Loucy (cell line): ENCODE measurements around the gene MUSK.

Experiments used
- EZH2phosphoT487 ChIP-seq: fragments of 200-600 bp; IDR thresholded peaks from 2 replicates; pipeline ENCODE4 v1.6.1; 2018; ENCODE audit warnings: antibody characterized with exemption, mild to moderate bottlenecking, moderate library complexity, borderline replicate concordance
- TF ChIP-seq, protein P1 (sequence below): fragments of 200-600 bp; sonication (generic); conservative IDR thresholded peaks from 2 replicates; pipeline ENCODE4 v1.5.1; 2014; ENCODE audit warnings: mild to moderate bottlenecking, antibody characterized with exemption, low read length

DNA sequence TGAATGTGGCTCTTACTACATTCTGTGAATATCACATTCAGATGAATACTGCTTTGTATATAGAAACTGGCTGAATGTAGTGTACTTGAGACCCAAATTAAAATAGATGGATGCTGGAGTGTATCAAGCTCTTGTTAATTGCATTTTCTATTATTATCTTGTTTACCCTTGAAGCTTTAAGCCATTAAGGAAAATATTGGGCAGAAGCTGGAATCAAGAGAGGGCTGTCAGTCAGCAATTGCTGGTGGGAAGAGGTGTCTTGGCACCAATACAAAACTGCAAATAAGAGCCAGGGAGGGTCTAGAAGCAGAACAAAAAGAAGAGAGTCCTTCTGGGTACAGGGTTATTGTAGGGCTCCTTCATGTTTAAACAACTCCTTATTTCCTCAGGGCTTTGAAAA is 38.8 kb downstream of the MUSK start:
- TF ChIP-seq, protein P1, sequence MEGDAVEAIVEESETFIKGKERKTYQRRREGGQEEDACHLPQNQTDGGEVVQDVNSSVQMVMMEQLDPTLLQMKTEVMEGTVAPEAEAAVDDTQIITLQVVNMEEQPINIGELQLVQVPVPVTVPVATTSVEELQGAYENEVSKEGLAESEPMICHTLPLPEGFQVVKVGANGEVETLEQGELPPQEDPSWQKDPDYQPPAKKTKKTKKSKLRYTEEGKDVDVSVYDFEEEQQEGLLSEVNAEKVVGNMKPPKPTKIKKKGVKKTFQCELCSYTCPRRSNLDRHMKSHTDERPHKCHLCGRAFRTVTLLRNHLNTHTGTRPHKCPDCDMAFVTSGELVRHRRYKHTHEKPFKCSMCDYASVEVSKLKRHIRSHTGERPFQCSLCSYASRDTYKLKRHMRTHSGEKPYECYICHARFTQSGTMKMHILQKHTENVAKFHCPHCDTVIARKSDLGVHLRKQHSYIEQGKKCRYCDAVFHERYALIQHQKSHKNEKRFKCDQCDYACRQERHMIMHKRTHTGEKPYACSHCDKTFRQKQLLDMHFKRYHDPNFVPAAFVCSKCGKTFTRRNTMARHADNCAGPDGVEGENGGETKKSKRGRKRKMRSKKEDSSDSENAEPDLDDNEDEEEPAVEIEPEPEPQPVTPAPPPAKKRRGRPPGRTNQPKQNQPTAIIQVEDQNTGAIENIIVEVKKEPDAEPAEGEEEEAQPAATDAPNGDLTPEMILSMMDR, result no peak
- no peak for TF ChIP-seq EZH2phosphoT487
